Motor neuron (in vitro differentiated cells): ENCODE results near the gene ME2. TPM values are rescaled to one million over a fixed set of nuclear protein-coding genes. Genes with fewer than 3 reads are reported as not detected.
"Not testable (repeated sequence)": the region's sequence is repeated elsewhere in the genome, so short reads cannot be mapped to it uniquely, and the experiment has no call there.

Source experiments
- ATAC-seq, 8 experiments: fragments of 200-7000 bp; cut with Tn5 transposase; replicated peaks in 6 of 8; 2 replicates each; pipeline ENCODE4 v1.8.0; 2021; ENCODE audit warnings: mild to moderate bottlenecking in 8 of 8, moderate library complexity in 8 of 8
- H3K27ac ChIP-seq, 2 donors: fragments of 250-450 bp; sonication (Bioruptor Pico); 2 replicates each; pipeline ENCODE4 v1.9.0; 2021; ENCODE audit warnings: antibody characterized with exemption in 2 of 2, mild to moderate bottlenecking in 2 of 2, moderate library complexity in 1 of 2
- H3K4me1 ChIP-seq, 2 donors: fragments of 250-450 bp; sonication (Bioruptor Pico); replicated peaks in 1 of 2; 2 replicates each; pipeline ENCODE4 v1.6.1; 2021; ENCODE audit warnings: antibody characterized with exemption in 2 of 2, mild to moderate bottlenecking in 2 of 2, moderate library complexity in 1 of 2
- H3K4me3 ChIP-seq, 5 donors: fragments of 250-450 bp; sonication (Bioruptor Pico); 2 replicates each; pipeline ENCODE4 v1.9.0; 2021; ENCODE audit warnings: antibody characterized with exemption in 5 of 5, mild to moderate bottlenecking in 5 of 5, moderate library complexity in 4 of 5
- WGBS, 10 experiments: fragments of 450-650 bp; shearing (Covaris generic); methylation state at CpG; one replicate each; pipeline ENCODE4 v1.0.0; 2022; 5-methylcytosine and 5-hydroxymethylcytosine counted together
- in situ Hi-C, 9 experiments: fragments of 400-800 bp; cut with MboI; loops; one replicate each; pipeline ENCODE4 v1.15.0; 2021; ENCODE audit warnings: low sequenced_read_pairs in 9 of 9, low pct_unique_long_range_greater_than_20kb in 2 of 9; ENCODE audit not compliant: unreplicated experiment in 9 of 9
- total RNA-seq, 8 experiments: library from RNA; unstranded; fragments of 300-600 nt; gene quantifications; 2 replicates each; pipeline versions ENCODE4 v1.2.3 to v1.2.4, GENCODE V29; 2022

Gene ME2
- total RNA-seq, 8 experiments from 2014 or later: 23.4 to 63.0 (median 42.8) TPM

- Histone ChIP-seq H3K27ac (no peak overlapping the region), H3K4me3 (no peak overlapping the region), H3K4me1 (no peaks in the 10 kb centered on the region)
- no peak for ATAC-seq
- 41 to 100% (median 80%) methylated on average over 1 to 7 of the region's 7 CpGs for WGBS, 10 experiments
- in situ Hi-C loops: loop anchor here in 2 of 9 experiments (25.0 kb wide), 1 partner anchor 189 kb away; the partner anchor contains the start of gene SMAD4 (in 2 of the 2)
Observed at GRCh38 chr18:50848061-50848551, 30.8 kb upstream of the ME2 start.

DNA sequence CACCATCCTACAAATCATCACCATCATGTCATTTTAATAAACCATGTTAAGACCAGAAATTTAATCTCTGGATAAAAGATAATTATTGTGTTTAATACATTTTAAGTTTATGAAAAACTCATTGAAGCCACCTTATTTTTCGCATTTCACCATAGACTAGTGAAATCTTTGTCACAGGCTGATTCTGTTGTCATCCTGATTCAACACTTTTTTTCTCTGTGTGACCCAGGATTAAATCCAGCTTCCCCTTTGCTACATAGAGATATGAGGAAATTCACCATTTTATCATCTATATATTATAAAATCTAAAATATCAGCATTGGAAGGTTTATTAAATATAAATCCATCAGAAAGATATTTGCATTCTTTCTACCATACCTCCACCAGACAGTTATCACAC lies 29.9 kb upstream of the ME2 start:
- Histone ChIP-seq H3K4me1 (no peaks in the 10 kb centered on the region), H3K27ac (no peak overlapping the region), H3K4me3 (no peak overlapping the region)
- WGBS, 10 experiments: 60 to 100% (median 88%) methylated on average over 1 of the region's 1 CpG; no CpG with 5 or more reads in 3 of the 10 experiments
- in situ Hi-C loops: loop anchor here in 2 of 9 experiments (25.0 kb wide), 1 partner anchor 188 kb away; the partner anchor contains the start of gene SMAD4 (in 2 of the 2)
- ATAC-seq: no peak

DNA sequence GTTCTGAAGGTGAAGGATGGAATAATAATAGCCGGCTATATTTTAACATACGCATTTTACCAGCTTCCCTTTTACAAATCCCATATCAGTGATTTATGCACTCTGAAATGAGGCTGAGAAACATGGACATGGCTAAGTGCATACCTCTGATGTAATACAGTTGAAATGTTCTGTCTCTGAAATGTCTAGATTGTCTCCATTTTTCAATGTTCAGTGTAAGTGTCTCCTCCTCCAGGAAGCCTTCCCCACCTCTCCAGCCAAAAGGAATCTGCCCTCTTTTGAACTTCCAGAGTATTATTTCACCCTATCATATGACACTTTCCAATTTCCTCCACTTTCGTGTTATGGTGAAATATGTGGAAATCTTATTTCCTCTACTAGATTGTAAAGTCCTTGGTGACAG lies 29.5 kb upstream of the ME2 start:
- ATAC-seq: peak in 6 of 8 experiments; percentile 24 to 74 (median 60)
- H3K27ac ChIP-seq: no peak overlapping the region
- in situ Hi-C loops: loop anchor here in 2 of 9 experiments (25.0 kb wide), 1 partner anchor 188 kb away; the partner anchor contains the start of gene SMAD4 (in 2 of the 2)
- 20 to 93% (median 61%) methylated on average over 1 to 3 of the region's 3 CpGs; no CpG with 5 or more reads in 2 of the 10 experiments for WGBS, 10 experiments
- no peaks in the 10 kb centered on the region for H3K4me1 ChIP-seq
- H3K4me3 ChIP-seq: no peak overlapping the region

DNA sequence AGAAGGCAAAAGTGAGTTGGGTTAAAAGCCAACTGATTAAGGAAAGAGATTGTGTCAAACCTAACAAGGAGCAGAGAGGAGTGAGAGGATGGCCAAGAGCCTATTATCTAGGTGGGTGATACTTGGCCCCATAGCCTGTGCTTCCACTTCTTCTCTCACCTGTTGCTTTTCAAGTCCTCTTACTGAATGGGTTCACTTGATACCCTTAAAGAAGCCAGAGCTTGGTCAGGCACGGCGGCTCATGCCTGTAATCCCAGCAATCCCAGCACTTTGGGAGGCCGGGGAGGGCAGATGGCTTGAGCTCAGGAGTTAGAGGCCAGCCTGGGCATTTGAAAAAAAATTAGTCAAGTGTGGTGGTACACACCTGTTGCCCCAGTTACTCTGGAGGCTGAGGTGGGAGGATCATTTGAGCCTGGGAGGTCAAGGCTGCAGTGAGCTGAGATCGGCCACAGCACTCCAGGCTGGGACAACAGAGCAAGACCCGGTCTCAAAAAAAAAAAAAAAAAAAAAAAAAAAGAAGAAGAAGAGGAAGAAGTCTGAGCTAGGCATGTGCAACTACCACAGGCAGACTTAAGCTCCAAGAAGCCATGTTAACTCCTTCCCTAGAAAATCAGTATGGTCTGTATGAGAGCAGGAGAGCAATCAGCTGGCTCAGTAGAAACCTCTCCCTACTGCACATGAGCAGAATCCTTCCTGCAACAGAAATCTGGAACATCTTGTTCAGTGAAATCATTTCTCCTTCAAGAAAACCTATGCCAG lies 28.4 kb upstream of the ME2 start:
- no peak overlapping the region for H3K4me3 ChIP-seq
- in situ Hi-C loops: no loop called here
- ATAC-seq: no peak
- 60 to 100% (median 97%) methylated on average over 1 to 3 of the region's 5 CpGs; no CpG with 5 or more reads in 2 of the 10 experiments for WGBS, 10 experiments
- H3K27ac ChIP-seq: no peak overlapping the region
- H3K4me1 ChIP-seq: no peaks in the 10 kb centered on the region

- Histone ChIP-seq H3K4me1 (no peaks in the 10 kb centered on the region), H3K4me3 (no peak overlapping the region), H3K27ac (no peak overlapping the region)
- ATAC-seq: peak in 1 of 8 experiments; percentile 56
- WGBS, 10 experiments: 23 to 91% (median 67%) methylated on average over 1 to 6 of the region's 6 CpGs; no CpG with 5 or more reads in 4 of the 10 experiments
- in situ Hi-C loops: no loop called here
Observed at GRCh38 chr18:50853863-50854271, 25.1 kb upstream of the ME2 start.

- H3K4me1 ChIP-seq: no peaks in the 10 kb centered on the region
- ATAC-seq: no peak
- no peak overlapping the region for H3K27ac ChIP-seq
- 64 to 94% (median 82%) methylated on average over 2 to 12 of the region's 13 CpGs; no CpG with 5 or more reads in 1 of the 10 experiments for WGBS, 10 experiments
- in situ Hi-C loops: no loop called here
- H3K4me3 ChIP-seq: no peak overlapping the region
Observed at GRCh38 chr18:50855976-50856757, 22.8 kb upstream of the ME2 start.

DNA sequence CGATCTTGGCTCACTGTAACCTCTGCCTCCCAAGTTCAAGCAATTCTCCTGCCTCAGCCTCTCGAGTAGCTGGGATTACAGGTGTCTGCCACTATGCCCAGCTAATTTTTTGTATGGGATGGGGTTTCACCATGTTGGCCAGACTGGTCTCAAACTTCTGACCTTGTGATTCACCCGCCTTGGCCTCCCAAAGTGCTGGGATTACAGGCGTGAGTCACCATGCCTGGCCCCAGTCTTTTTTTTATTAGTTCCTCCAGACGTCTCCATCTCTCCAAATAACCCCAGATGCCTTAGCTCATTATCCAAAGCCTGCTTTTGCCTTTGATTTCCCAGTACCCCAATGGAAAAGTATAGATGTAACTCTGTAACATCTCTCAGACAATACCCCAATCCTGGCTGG lies 21.8 kb upstream of the ME2 start:
- WGBS, 10 experiments: 11 to 89% (median 51%) methylated on average over 1 to 3 of the region's 5 CpGs; no CpG with 5 or more reads in 4 of the 10 experiments
- ATAC-seq, H3K4me1 ChIP-seq, H3K4me3 ChIP-seq, in situ Hi-C loops, H3K27ac ChIP-seq: not testable (repeated sequence)

- 65 to 100% (median 91%) methylated on average over 1 to 3 of the region's 3 CpGs; no CpG with 5 or more reads in 2 of the 10 experiments for WGBS, 10 experiments
- Histone ChIP-seq H3K4me3 (no peak overlapping the region), H3K27ac (no peak overlapping the region), H3K4me1 (no peaks in the 10 kb centered on the region)
- ATAC-seq: peak in 1 of 8 experiments; percentile 45
- in situ Hi-C loops: no loop called here
Observed at GRCh38 chr18:50857694-50858093, 21.2 kb upstream of the ME2 start.

GRCh38 chr18:50859793-50860555 lies 18.9 kb upstream of the ME2 start:
- Histone ChIP-seq H3K27ac (no peak overlapping the region), H3K4me3 (no peak overlapping the region), H3K4me1 (no peaks in the 10 kb centered on the region)
- in situ Hi-C loops: no loop called here
- ATAC-seq: no peak

DNA sequence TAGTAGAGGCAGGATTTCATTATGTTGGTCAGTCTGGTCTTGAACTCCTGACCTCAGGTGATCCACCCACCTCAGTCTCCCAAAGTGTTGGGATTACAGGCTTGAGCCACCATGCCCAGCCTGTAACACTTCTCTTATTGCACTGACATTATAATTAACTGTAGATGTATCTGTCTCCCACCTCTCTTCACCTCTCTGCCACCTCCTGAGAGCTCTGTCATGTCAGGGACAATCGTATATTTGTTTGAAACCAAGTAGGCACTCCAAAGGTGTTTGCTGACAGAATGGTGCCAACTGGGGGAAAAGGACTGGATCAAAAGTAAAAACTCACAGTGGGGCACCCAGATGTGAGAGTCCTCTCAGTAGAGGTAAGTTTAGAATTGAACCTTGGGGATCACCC lies 17.3 kb upstream of the ME2 start:
- no peak for ATAC-seq
- in situ Hi-C loops: no loop called here
- H3K4me1 ChIP-seq: no peaks in the 10 kb centered on the region
- no peak overlapping the region for H3K4me3 ChIP-seq
- WGBS, 10 experiments: 100% methylated on average over 1 of the region's 1 CpG; no CpG with 5 or more reads in 5 of the 10 experiments
- no peak overlapping the region for H3K27ac ChIP-seq

- ATAC-seq: no peak
- in situ Hi-C loops: no loop called here
- Histone ChIP-seq H3K27ac (no peak overlapping the region), H3K4me3 (no peak overlapping the region), H3K4me1 (no peaks in the 10 kb centered on the region)
- WGBS, 10 experiments: 57 to 100% (median 89%) methylated on average over 1 to 2 of the region's 2 CpGs; no CpG with 5 or more reads in 2 of the 10 experiments
Observed at GRCh38 chr18:50862401-50862800, 16.5 kb upstream of the ME2 start.

DNA sequence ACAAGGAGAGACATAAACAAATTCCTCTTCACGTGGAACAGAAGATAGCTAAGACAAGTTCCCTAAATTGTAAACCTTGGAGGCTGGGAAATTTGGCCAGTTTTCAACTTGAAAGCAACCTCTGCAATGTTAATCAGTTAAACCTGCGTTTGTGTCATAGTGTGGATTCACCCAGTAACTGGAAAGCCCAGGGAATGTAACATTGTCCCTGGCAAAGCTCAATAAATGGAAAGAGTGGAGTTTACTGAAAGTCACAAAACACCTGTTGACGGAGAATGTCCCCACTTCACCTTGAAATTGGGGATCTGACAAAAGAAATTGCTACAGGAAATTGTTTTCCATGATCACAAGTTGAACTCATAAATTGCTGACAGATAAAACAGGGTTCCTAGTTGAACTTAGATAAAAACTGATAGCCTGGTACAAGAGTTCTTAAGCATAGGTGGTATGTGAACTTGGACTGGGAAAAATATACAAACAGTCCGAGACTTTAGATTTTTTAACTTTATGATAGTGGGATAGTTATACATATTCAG lies 15.0 kb upstream of the ME2 start:
- no peaks in the 10 kb centered on the region for H3K4me1 ChIP-seq
- no peak overlapping the region for H3K4me3 ChIP-seq
- in situ Hi-C loops: no loop called here
- ATAC-seq: peak in 1 of 8 experiments; percentile 52
- WGBS, 10 experiments: 40 to 100% (median 79%) methylated on average over 1 to 4 of the region's 4 CpGs; no CpG with 5 or more reads in 1 of the 10 experiments
- no peak overlapping the region for H3K27ac ChIP-seq
